GM12878 (cell line): Measurements from ENCODE around the gene MLLT3. TPM values are rescaled to one million over a fixed set of nuclear protein-coding genes. Genes with fewer than 3 reads are reported as not detected.

Source experiments
- ATAC-seq: fragments of 200-7000 bp; cut with Tn5 transposase; 3 replicates; pipeline ENCODE4 v1.9.1; 2020; ENCODE audit warnings: mild to moderate bottlenecking, moderate library complexity
- BruUV-seq: library from RNA; stranded (reverse); fragments of 400-500 nt; replicated peaks from 2 replicates; lab custom pipeline; 2021; lab: Mats Ljungman, UMichigan
- CTCF ChIA-PET: fragments of 300-600 bp; sonication (Branson Sonifier 250); formaldehyde crosslinking; extraction: SDS; loops from one replicate; lab custom pipeline; 2021; ENCODE audit warnings: inconsistent platforms; lab: Yijun Ruan, JAX
- POLR2A ChIA-PET: fragments of 350-600 bp; formaldehyde crosslinking; extraction: SDS; loops from one replicate; lab custom pipeline; 2021; ENCODE audit warnings: inconsistent platforms; lab: Charles Lee
- RAD21 ChIA-PET: fragments of 300-600 bp; sonication (Branson Sonifier 250); formaldehyde crosslinking; loops from one replicate; lab custom pipeline; 2023; ENCODE audit warnings: antibody characterized with exemption; ENCODE audit not compliant: unreplicated experiment; lab: Charles Lee
- SMC1A ChIA-PET: fragments of 300-600 bp; sonication (Branson Sonifier 250); formaldehyde crosslinking; loops from one replicate; lab custom pipeline; 2023; ENCODE audit not compliant: unreplicated experiment, uncharacterized antibody; lab: Charles Lee
- DNase-seq: peaks from one replicate; pipeline ENCODE4 v3.0.0-alpha.2; 2011; ENCODE audit warnings: low read depth, low spot score
- FAIRE-seq: peaks from 3 replicates; lab custom pipeline; 2011; peaks lifted over from hg19 to GRCh38; lab: Jason Lieb, UNC
- H2AFZ ChIP-seq: 2 replicates; pipeline ENCODE4 v1.6.0; 2011; ENCODE audit warnings: low read depth, low read length, control low read depth; ENCODE audit not compliant: control insufficient read depth
- H3K27ac ChIP-seq: 2 replicates; pipeline ENCODE4 v1.5.1; 2011; ENCODE audit warnings: control low read depth; ENCODE audit not compliant: control insufficient read depth, insufficient read depth
- H3K27me3 ChIP-seq, 2 experiments: replicated peaks in 1 of 2; 2 replicates each; pipeline versions ENCODE4 v1.6.0 to v1.6.1; 2011; ENCODE audit warnings: low read length in 1 of 2; ENCODE audit not compliant: control insufficient read depth in 2 of 2, insufficient read depth in 2 of 2
- H3K36me3 ChIP-seq, 2 experiments: 2 replicates each; pipeline ENCODE4 v1.5.1; 2011; ENCODE audit warnings: low read length in 1 of 2; ENCODE audit not compliant: control insufficient read depth in 2 of 2, insufficient read depth in 2 of 2
- H3K4me1 ChIP-seq: 2 replicates; pipeline ENCODE4 v1.6.1; 2011; ENCODE audit warnings: mild to moderate bottlenecking, low read length, moderate library complexity, mixed read lengths; ENCODE audit not compliant: control insufficient read depth, insufficient read depth
- H3K4me2 ChIP-seq: 2 replicates; pipeline ENCODE4 v1.6.0; 2011; ENCODE audit warnings: control low read depth; ENCODE audit not compliant: control insufficient read depth, insufficient read depth
- H3K4me3 ChIP-seq: fragments of 200-600 bp; sonication (generic); 2 replicates; pipeline ENCODE4 v1.5.1; 2016
- H3K79me2 ChIP-seq: 2 replicates; pipeline ENCODE4 v1.6.0; 2011; ENCODE audit warnings: low read length; ENCODE audit not compliant: control insufficient read depth, insufficient read depth
- H3K9ac ChIP-seq: 2 replicates; pipeline ENCODE4 v1.8.0; 2011; ENCODE audit warnings: low read length, control low read depth, mixed read lengths; ENCODE audit not compliant: control insufficient read depth, insufficient read depth
- H3K9me3 ChIP-seq: replicated peaks from 3 replicates; pipeline ENCODE4 v1.5.1; 2011; ENCODE audit warnings: mild to moderate bottlenecking, low read length; ENCODE audit not compliant: control insufficient read depth, insufficient read depth
- H4K20me1 ChIP-seq: 2 replicates; pipeline ENCODE4 v1.6.0; 2011; ENCODE audit not compliant: control insufficient read depth, insufficient read depth
- BRCA1 ChIP-seq: IDR thresholded peaks from 2 replicates; pipeline ENCODE4 v1.6.1; 2011; ENCODE audit warnings: low read depth, low read length, improper control_type of control experiment
- CHD2 ChIP-seq: IDR thresholded peaks from 2 replicates; pipeline ENCODE4 v1.6.1; 2011; ENCODE audit warnings: low read depth, low read length, improper control_type of control experiment, borderline replicate concordance
- ESRRA ChIP-seq: IDR thresholded peaks from 2 replicates; pipeline ENCODE4 v1.6.1; 2012; ENCODE audit warnings: mild to moderate bottlenecking, low read length, improper control_type of control experiment
- JUND ChIP-seq: IDR thresholded peaks from 2 replicates; pipeline ENCODE4 v1.6.1; 2012; ENCODE audit warnings: low read depth, mild to moderate bottlenecking, low read length, improper control_type of control experiment, moderate library complexity
- MTA2 ChIP-seq: fragments of 450-650 bp; IDR thresholded peaks from 2 replicates; pipeline ENCODE4 v1.6.1; 2016; ENCODE audit warnings: low read depth, mild to moderate bottlenecking, moderate library complexity
- MYC ChIP-seq: IDR thresholded peaks from 2 replicates; pipeline ENCODE4 v1.6.1; 2011; ENCODE audit warnings: mild to moderate bottlenecking, low read length, moderate library complexity, inconsistent platforms; ENCODE audit not compliant: insufficient read depth, insufficient replicate concordance, insufficient read length, severe bottlenecking
- POLR2AphosphoS2 ChIP-seq: IDR thresholded peaks from 2 replicates; pipeline ENCODE4 v1.6.1; 2011; ENCODE audit warnings: low read depth, mild to moderate bottlenecking, low read length, improper control_type of control experiment, moderate library complexity
- RAD51 ChIP-seq: fragments of 450-650 bp; IDR thresholded peaks from 2 replicates; pipeline ENCODE4 v1.6.1; 2016; ENCODE audit warnings: moderate library complexity, mild to moderate bottlenecking, inconsistent platforms
- RBBP5 ChIP-seq: fragments of 200-600 bp; sonication (generic); conservative IDR thresholded peaks from 2 replicates; pipeline ENCODE4 v1.6.1; 2016
- SUPT20H ChIP-seq: IDR thresholded peaks from 2 replicates; pipeline ENCODE4 v1.6.1; 2011; ENCODE audit warnings: low read depth, mild to moderate bottlenecking, low read length, moderate library complexity, borderline replicate concordance; ENCODE audit not compliant: control insufficient read depth
- TBL1XR1 ChIP-seq: IDR thresholded peaks from 2 replicates; pipeline ENCODE4 v1.6.1; 2012; ENCODE audit warnings: low read depth, low read length, improper control_type of control experiment
- in situ Hi-C: fragments of 300-500 bp; cut with MboI; formaldehyde crosslinking; loops from 9 replicates; pipeline ENCODE4 v1.14.3; 2018; ENCODE audit warnings: mixed read lengths
- intact Hi-C: fragments of 100-400 bp; cut with micrococcal nuclease; formaldehyde crosslinking; loops from one replicate; pipeline ENCODE4 v1.14.2; 2022; ENCODE audit not compliant: unreplicated experiment
- polyA plus RNA-seq, 11 experiments: library from polyadenylated mRNA; depleted of rRNA in 4 of 11; unstranded in 6 of 11; stranded (reverse) in 5 of 11; fragments of >200 nt; fragmentation: Nextera tagmentation in 4 of 11; fragmentation: Illumina TruSeq in 1 of 11; extraction: Ambion mirVana in 4 of 11; extraction: Trizol in 1 of 11; gene quantifications; 1 replicate in 1 of 11; 2 replicates in 10 of 11; pipeline versions ENCODE4 v1.2.1 to v1.2.3, GENCODE V29; 2011 to 2016; ENCODE audit warnings: inconsistent platforms in 2 of 11, missing spikeins in 2 of 11, low read depth in 1 of 11
- total RNA-seq, 4 experiments: library from RNA; depleted of rRNA in 3 of 4; stranded (reverse); fragments of >200 nt in 3 of 4; fragmentation: Illumina TruSeq in 1 of 4; extraction: Trizol in 1 of 4; gene quantifications; 2 replicates each; pipeline versions ENCODE4 v1.2.1 to v1.2.3, GENCODE V29; 2013 to 2021
- TF ChIP-seq, protein P1 (sequence below): fragments of 450-650 bp; conservative IDR thresholded peaks from 2 replicates; pipeline ENCODE4 v1.6.1; 2017; ENCODE audit warnings: mild to moderate bottlenecking, moderate library complexity
- TF ChIP-seq, protein P2 (sequence below): fragments of 450-650 bp; IDR thresholded peaks from 2 replicates; pipeline ENCODE4 v1.6.1; 2017; ENCODE audit warnings: mild to moderate bottlenecking, moderate library complexity
- TF ChIP-seq, protein P3 (sequence below): IDR thresholded peaks from 2 replicates; pipeline ENCODE4 v1.6.1; 2012; ENCODE audit warnings: improper control_type of control experiment, low read depth, low read length; ENCODE audit not compliant: insufficient replicate concordance

Gene MLLT3
- total and polyA plus RNA-seq, 10 of the 15 experiments (the other 5 are each of a cell fraction or from before 2014, with no cell fraction given) = 17.7 to 72.3 (median 35.6) TPM

- H3K9ac ChIP-seq = no peak overlapping the region
- FAIRE-seq = no peak
- no peaks in the 10 kb centered on the region for H3K4me1 ChIP-seq
- no peak overlapping the region for H3K27ac ChIP-seq
- H3K4me3 ChIP-seq = no peak overlapping the region
- RAD21 ChIA-PET = no interaction called here
- H3K4me2 ChIP-seq = no peak overlapping the region
- no peak overlapping the region for H2AFZ ChIP-seq
- no peaks in the 10 kb centered on the region for H3K27me3 ChIP-seq
- no peak for ATAC-seq
- peaks cover 0 to 3% of the 10 kb centered on the region in 2 experiments; a peak in 2 of 4 replicates for H3K36me3 ChIP-seq
- DNase-seq = no peak
- H4K20me1 ChIP-seq = no peaks in the 10 kb centered on the region
- in situ Hi-C loops (no loop called here), intact Hi-C loops (no loop called here)
- H3K9me3 ChIP-seq = peaks cover 22% of the 10 kb centered on the region
- SMC1A ChIA-PET = interaction anchor here (2.6 kb wide), 1 partner anchor 15 kb away, joined by 7 read pairs; no protein-coding TSS in a partner anchor
- H3K79me2 ChIP-seq = peaks cover 8% of the 10 kb centered on the region
- CTCF ChIA-PET = interaction anchor here (1.0 to 1.6 kb wide), 3 partner anchors 87 to 403 kb away, joined by 3 to 5 read pairs (median 4); no protein-coding TSS in a partner anchor
- no TSS peak for BruUV-seq
- POLR2A ChIA-PET = no interaction called here
- TF ChIP-seq MYC = no peak
- no peak for TF ChIP-seq ESRRA
- no peak for TF ChIP-seq RAD51
- TF ChIP-seq CHD2 = no peak
- TF ChIP-seq RBBP5 = no peak
- TF ChIP-seq SUPT20H = no peak
- TF ChIP-seq, protein P1, sequence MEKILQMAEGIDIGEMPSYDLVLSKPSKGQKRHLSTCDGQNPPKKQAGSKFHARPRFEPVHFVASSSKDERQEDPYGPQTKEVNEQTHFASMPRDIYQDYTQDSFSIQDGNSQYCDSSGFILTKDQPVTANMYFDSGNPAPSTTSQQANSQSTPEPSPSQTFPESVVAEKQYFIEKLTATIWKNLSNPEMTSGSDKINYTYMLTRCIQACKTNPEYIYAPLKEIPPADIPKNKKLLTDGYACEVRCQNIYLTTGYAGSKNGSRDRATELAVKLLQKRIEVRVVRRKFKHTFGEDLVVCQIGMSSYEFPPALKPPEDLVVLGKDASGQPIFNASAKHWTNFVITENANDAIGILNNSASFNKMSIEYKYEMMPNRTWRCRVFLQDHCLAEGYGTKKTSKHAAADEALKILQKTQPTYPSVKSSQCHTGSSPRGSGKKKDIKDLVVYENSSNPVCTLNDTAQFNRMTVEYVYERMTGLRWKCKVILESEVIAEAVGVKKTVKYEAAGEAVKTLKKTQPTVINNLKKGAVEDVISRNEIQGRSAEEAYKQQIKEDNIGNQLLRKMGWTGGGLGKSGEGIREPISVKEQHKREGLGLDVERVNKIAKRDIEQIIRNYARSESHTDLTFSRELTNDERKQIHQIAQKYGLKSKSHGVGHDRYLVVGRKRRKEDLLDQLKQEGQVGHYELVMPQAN = no peak
- TF ChIP-seq JUND = no peak
- TF ChIP-seq MTA2 = no peak
- TF ChIP-seq BRCA1 = no peak
- TF ChIP-seq, protein P2, sequence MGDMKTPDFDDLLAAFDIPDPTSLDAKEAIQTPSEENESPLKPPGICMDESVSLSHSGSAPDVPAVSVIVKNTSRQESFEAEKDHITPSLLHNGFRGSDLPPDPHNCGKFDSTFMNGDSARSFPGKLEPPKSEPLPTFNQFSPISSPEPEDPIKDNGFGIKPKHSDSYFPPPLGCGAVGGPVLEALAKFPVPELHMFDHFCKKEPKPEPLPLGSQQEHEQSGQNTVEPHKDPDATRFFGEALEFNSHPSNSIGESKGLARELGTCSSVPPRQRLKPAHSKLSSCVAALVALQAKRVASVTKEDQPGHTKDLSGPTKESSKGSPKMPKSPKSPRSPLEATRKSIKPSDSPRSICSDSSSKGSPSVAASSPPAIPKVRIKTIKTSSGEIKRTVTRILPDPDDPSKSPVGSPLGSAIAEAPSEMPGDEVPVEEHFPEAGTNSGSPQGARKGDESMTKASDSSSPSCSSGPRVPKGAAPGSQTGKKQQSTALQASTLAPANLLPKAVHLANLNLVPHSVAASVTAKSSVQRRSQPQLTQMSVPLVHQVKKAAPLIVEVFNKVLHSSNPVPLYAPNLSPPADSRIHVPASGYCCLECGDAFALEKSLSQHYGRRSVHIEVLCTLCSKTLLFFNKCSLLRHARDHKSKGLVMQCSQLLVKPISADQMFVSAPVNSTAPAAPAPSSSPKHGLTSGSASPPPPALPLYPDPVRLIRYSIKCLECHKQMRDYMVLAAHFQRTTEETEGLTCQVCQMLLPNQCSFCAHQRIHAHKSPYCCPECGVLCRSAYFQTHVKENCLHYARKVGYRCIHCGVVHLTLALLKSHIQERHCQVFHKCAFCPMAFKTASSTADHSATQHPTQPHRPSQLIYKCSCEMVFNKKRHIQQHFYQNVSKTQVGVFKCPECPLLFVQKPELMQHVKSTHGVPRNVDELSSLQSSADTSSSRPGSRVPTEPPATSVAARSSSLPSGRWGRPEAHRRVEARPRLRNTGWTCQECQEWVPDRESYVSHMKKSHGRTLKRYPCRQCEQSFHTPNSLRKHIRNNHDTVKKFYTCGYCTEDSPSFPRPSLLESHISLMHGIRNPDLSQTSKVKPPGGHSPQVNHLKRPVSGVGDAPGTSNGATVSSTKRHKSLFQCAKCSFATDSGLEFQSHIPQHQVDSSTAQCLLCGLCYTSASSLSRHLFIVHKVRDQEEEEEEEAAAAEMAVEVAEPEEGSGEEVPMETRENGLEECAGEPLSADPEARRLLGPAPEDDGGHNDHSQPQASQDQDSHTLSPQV = no peak
- TF ChIP-seq TBL1XR1 = no peak
- TF ChIP-seq, protein P3, sequence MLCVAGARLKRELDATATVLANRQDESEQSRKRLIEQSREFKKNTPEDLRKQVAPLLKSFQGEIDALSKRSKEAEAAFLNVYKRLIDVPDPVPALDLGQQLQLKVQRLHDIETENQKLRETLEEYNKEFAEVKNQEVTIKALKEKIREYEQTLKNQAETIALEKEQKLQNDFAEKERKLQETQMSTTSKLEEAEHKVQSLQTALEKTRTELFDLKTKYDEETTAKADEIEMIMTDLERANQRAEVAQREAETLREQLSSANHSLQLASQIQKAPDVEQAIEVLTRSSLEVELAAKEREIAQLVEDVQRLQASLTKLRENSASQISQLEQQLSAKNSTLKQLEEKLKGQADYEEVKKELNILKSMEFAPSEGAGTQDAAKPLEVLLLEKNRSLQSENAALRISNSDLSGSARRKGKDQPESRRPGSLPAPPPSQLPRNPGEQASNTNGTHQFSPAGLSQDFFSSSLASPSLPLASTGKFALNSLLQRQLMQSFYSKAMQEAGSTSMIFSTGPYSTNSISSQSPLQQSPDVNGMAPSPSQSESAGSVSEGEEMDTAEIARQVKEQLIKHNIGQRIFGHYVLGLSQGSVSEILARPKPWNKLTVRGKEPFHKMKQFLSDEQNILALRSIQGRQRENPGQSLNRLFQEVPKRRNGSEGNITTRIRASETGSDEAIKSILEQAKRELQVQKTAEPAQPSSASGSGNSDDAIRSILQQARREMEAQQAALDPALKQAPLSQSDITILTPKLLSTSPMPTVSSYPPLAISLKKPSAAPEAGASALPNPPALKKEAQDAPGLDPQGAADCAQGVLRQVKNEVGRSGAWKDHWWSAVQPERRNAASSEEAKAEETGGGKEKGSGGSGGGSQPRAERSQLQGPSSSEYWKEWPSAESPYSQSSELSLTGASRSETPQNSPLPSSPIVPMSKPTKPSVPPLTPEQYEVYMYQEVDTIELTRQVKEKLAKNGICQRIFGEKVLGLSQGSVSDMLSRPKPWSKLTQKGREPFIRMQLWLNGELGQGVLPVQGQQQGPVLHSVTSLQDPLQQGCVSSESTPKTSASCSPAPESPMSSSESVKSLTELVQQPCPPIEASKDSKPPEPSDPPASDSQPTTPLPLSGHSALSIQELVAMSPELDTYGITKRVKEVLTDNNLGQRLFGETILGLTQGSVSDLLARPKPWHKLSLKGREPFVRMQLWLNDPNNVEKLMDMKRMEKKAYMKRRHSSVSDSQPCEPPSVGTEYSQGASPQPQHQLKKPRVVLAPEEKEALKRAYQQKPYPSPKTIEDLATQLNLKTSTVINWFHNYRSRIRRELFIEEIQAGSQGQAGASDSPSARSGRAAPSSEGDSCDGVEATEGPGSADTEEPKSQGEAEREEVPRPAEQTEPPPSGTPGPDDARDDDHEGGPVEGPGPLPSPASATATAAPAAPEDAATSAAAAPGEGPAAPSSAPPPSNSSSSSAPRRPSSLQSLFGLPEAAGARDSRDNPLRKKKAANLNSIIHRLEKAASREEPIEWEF = no peak
- TF ChIP-seq POLR2AphosphoS2 = no peak
Measured at GRCh38 chr9:20538092-20538491, 84.2 kb downstream of the MLLT3 start.
